Measurements from ENCODE around the gene ADCYAP1.
"Not testable (repeated sequence)": the region's sequence is repeated elsewhere in the genome, so short reads cannot be mapped to it uniquely, and the experiment has no call there.

Gene ADCYAP1

DNA sequence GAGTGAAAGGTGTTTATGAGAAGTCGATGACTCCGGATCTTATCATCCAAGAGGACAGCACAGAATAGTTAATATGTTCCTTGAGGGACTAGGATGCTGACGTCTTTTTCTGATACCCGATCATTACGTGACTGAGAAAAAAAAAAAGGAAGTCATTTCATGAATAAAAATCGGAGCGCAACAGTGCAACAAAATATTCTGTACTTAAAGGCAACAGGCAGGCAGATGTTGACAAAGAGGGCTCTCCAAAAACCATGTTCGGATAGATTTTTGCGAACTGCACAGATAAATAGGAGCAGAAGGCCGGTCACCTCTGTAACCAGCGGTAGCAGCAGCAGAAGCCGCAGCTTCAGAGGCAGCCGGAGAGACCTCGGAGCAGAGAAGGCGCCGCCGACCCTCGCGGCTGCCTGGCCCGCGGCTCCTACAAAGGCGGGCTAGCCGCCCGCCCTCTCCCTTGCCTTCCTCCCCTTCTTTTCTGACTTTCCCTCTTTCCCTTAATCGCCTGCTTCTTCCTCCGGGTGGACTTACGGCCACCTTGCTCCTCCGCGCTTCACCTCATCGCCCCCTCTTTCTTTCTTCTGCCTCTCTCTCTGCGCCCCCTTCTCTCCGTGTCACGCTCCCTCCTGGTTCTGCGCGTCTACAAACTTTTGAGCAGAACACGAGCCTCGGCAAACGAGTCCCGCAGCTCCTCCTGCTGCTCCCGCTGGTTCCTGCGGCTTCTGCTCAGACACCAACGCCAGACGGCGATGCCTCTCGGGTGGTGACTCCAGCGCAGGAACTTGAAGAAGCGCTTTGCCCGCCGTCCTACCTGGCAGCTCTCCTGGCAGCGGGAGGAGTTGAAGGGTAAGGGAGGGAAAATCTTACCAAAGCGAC is at the start of gene ADCYAP1:
Gene ADCYAP1 (plus strand): TSS at position 654 of the 873 bp plus-strand sequence. CDS start 516 bp downstream, outside the sequence.
- peak; percentile 50 for DNase-seq

DNA sequence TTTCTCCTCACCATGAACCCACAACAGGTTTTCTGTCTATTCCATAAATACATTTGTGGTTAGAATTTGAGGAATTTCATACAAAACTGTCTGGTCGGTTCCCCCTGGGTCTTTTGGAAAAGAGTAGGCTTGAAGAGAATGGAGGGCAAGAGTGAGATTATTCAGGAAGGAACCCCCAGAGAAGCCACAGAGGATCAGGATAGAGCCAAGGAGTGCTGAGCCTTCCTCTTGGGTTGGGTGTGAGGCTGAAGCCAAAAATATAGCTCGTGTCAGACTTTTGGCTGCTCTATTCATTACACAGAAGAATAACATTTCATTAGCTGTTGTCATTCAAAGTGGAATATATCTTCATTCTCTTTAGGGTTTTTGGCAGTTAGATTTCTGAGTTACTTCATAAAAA is 46.7 kb upstream of the ADCYAP1 start:
- no peak for DNase-seq

DNA sequence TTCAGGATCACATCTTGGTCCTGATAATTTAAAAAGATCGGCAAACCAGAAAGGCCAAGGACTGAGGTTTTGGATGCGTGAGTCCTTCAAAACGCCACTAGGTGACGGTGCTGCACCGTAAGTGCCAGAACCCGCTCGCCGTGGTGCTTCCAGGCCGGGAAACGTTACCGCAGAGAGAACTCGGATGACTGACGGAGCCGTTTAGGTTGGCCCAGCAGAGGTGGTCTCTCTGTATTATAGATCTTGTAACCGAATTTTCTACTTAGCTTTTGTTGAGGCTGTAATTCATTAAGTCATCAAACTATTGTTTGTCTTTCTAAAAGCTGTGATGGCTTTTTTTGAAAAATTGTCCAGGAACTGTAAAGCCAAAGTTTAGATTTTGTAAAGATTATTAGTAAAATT is 39.8 kb upstream of the ADCYAP1 start:
- DNase-seq: peak; percentile 81

DNA sequence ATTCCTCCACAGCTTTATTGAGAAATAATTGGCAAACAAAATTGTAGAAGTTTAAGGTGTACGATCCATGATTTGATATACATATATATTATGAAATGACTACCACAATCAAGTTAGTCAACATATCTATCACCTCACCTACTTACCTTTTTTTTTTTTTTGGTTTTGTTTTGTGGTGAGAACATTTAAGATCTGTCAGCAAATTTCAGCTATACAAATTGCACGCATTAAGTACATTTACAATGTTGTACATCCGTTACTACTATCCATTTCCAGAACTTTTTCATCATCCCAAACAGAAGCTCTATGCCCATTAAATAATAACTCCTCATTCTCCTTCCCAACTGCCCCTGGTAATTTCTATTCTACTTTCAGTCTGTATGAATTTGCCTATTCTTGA is 37.4 kb upstream of the ADCYAP1 start:
- no peak for DNase-seq

DNA sequence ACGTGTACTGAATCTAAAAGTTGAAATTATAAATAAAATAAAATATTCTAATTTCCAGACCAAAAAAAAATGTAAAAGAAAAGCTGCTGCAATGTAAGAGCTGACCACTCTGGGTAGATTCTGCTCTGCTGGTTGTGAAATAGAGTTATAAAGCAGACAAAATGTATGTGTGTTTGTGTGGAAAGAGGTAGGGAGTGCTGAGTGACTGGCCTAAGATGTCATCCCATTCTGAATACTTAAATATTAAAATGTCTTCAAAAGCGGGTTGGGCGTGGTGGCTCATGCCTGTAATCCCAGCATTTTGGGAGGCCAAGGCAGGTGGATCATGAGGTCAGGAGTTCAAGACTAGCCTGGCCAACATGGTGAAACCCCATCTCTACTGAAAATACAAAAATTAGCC is 31.2 kb upstream of the ADCYAP1 start:
- not testable (repeated sequence) for DNase-seq

DNA sequence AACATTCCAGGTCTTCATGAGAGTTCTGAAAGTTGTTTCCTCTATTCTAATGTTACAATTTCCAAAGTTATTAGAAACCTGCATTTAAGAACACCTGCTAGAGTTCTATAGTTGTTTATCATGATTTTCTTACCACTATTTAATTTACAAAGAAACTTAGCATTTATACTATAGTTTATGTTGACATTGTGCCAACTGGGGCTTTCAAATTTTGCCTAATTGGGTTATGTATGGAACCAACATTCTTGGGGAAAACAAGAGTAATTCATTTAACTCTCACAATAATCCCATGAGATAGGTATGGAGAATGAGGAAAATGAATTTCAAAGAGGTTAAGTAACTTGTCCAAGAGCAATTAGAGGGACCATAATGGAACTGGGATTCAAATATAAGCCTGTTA is 28.8 kb upstream of the ADCYAP1 start:
- DNase-seq: no peak

DNA sequence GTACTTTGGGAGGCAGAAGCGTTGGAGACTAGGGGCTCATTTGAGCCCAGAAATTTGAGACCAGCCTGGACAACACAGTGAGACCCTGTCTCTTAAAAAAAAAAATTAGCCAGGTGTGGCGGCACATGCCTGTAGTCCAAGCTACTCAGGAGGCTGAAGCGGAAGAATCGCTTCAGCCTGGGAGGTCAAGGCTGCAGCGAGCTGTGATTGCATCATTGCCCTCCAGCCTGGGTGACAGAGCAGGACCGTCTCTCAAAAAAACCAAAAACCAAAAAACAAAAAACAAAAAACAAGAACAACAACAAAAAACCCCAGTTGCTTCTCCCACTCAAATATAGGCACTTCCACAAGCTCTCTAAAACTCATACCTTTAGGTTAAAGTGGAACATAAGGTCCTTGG is 27.4 kb upstream of the ADCYAP1 start:
- no peak for DNase-seq

DNA sequence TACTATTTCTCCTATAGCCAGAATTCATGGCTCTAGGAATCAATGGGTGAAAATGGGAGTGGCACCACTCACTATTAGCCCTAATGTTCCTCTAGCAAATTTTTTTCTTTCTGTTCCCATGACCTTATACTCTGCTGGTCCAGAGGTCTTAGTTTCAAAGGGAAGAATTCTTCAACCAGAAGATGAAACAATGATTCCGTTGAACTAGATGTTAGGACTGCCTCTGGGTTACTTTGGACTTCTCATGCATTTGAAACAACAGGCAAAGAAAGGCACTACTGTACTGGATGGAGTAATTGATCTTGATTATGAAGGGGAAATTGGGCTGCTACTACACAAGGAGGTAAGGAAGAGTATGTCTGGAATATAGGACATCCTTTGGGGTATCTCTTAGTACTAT is 18.6 kb upstream of the ADCYAP1 start:
- no peak for DNase-seq

DNA sequence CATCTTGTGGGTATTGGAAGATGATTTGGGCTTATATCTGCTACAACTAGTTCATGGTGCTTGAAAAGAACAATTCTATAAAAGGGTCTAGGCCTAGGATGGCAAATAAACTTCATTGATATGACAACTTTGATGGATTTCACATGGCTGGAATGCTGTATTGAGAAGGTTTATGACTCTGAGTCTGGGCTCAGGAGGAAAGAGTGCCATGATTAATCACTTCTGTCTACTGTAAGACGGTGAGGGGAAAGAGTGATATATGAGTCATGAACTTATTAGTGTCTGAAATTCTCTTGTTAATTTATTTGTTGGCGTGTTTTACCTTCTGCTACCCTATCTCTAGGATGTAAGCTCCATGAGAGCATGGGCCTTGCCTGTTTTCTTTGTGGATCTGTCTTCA is 17.0 kb upstream of the ADCYAP1 start:
- DNase-seq: no peak

DNA sequence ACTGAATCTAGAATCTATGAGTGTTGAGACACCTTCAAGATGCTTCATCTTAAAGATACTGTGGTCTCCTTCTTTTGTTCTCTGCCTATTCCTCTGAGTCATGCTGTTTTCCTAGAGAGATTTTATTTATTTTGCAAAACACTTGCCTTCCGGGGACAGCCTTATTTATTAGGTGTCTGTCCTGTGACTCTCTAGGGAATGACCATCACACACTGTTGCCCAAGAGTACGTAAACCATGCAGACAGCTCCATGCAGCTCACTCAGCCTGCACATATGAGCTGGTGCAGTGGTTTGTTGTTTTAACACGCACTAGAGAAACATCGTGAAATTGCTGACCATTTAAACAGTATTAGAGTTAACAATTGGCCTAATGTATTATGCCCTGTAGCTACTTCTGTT is 12.4 kb upstream of the ADCYAP1 start:
- DNase-seq: no peak

DNA sequence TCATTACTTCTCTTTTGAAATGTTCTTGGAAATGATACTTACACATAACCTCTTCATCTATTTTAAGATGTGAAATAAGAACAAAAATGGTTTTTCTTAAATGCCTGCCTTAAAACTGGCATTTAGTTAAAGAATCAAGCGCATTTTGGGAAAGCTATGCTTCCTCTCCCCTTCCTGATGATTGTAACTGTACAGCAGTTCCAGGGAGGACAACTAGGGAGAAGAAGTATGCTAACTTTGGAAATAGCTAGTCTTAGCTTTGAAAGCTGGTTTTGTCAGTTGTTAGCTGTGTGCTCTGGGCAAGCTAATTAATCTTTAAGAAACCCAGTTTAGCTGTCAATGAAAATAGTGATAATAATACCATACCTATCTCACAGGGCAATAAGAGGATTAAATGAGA is 8.4 kb upstream of the ADCYAP1 start:
- DNase-seq: no peak

DNA sequence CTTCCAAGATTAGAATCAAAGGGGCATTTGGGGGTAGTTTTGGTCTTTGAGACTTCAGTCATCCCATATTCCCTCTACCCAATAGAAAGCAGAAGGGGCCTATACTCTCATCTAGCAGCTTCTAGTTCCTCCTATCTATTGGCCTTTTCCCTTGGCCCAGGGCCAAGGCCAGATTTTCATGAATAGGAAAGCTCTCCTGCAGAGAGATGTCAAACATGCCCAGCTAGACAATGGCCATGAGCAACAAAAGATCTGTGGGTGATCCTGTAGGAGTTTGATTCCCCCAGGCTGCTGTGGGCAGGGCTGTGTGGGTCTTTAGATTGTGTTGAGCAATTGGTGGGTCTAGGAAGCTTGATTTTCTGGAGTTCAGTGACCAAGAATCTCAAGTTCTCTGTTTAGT is 2.9 kb upstream of the ADCYAP1 start:
- DNase-seq: peak; percentile 89

DNA sequence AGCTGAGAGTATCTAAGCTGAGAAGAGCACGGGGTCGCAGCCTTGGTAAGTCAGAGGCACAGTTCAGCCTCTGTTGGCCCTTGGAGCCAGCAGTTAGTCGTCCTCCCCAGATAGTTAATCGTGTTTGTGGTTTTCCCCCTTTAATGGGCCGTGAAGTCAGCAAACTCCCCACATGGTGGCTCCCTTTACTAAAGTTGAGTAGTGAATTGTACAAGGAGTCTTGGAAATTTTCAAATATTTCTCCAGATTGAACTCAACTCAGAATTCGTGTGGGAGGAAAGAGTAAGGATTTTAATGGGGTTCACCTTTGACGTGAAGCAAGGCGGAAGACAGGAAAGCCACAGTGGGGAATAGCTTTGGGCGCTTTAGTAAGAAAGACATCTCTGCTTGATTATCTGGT is 2.4 kb upstream of the ADCYAP1 start:
- DNase-seq: peak; percentile 42

DNA sequence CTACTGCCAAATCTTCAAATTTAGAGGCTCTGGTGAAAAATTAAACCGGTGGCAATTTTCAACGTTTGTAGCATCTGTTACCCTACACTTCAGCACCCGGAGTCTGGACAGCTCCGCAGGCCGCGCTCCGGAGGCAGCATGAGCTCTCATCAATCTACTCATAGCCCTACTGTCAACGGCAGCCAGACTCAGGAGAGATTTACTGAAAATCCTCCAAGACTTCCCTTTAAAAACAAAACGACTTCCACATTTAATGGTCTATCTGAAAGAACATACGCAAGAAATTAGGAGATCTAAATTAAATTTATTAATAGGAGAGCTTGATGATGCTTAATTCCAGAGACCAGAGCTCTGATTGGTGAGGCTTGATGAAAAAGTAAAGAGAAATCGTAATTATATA is 970 bp upstream of the ADCYAP1 start:
- DNase-seq: peak; percentile 31

DNA sequence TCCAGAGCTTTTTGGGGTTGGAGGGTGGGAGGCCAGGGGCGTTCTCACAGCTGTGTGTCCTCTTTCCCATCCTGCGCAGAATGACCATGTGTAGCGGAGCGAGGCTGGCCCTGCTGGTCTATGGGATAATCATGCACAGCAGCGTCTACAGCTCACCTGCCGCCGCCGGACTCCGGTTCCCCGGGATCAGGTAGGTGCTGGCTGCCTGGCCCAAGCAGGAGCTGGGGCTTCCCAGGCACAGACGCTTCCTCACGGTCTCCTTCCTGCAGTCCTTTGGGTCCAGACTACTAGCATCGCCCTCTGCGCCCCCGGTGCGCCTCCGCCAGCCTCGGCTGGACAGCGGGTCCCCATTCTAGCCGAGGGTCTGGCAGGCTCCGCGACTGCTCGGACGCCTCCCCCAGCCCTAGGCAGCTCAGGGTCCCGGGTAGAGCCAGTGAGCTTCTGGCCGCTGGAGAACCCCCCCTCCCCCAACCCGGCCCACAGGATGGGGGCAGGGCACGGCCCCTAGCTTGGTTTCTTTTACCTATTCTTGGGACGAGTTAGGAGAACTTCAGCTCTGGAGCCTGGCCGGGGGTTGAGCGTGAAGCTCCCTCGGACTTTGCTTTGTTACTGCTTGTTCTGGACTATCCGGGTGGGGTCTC is 756 bp downstream of the ADCYAP1 start:
- DNase-seq: peak; percentile 34

DNA sequence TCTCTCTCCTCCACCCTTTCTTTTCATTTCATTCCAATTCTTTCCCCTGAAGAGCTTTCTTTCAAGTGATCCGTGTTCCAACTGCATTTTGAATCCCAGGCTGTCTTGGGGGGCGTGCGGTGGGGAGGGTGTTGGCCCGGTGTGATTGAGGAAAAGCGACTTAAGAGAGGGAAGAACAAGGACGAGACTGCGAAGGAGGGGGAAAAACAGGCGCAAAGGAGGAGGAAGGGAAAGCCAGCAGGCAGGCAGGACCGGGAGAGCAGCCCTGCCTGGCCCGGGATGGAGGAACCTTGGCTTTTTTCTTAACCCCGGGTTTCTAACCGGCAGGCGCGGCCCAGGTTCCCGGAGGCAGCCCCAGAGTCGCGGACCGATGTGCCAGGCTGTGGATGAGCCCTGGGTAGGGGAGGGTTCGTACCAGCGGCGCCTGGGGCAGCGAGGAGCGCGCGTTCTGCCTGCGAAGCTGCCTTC is 1.3 kb downstream of the ADCYAP1 start:
- peak; percentile 58 for DNase-seq

DNA sequence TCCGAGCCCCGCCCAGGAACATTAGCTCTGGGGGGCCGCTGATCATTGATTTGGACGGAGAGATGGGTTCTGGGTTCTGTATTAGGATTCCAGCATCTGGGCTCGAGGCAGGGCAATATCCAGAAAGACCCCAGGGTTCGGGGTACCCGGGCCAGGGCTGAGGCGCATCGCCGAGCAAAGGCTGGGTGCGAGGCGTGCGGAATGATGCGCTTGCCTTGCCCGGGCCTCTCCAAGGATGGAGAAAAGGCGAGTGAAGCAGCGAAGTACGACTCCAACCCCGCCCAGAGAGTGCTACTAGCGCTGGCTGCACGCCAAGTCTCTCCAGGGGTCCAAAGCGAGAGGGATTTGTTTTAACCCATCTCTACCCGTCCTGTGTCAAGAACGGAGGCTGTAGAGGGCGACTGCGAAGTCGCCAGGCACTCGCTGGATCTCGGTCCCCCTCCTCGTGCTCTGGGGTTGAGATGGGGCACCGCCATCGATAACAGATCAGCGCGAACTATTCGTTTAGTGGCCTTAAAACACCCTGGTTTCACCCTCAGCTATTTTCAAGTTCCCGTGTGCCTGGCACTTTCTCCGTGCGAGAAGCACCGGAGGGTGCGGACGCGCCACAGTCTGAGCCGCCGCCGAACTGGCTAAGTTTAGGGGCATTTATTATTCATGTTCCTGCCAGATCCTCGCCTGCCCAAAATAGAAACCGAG is 1.9 kb downstream of the ADCYAP1 start:
- peak; percentile 87 for DNase-seq

DNA sequence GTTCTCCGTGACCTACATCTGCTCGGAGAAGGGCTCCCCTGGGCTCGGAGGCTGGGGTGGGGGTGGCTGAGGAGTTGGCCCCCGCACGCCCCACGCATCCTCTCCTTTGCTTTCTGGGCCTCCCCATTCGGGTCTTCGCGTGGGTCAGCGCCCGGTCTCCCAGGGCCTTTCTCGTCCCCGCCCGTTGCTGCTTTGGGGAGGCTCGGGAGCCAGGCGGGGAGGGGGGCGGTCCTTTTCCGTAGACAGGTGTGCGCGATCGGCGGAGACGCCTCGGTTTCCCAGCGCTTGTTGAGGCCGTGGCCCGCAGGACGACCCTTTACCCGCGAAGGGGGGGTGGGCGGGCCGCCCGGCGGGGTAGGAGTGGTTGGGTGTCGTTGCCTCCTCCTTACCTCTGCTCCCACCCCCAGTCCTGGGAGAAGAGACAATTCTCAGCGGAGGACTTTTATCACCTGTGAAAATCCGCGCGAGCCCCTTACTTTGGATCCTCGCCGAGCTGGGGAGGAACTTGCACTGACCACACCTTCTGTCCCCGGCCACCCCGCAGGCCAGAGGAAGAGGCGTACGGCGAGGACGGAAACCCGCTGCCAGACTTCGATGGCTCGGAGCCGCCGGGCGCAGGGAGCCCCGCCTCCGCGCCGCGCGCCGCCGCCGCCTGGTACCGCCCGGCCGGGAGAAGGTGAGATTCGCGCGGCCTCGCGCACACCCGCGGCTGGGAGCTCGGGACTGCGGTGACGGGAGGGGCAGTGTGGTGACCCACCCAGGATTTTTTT is 2.6 kb downstream of the ADCYAP1 start:
- peak; percentile 63 for DNase-seq

DNA sequence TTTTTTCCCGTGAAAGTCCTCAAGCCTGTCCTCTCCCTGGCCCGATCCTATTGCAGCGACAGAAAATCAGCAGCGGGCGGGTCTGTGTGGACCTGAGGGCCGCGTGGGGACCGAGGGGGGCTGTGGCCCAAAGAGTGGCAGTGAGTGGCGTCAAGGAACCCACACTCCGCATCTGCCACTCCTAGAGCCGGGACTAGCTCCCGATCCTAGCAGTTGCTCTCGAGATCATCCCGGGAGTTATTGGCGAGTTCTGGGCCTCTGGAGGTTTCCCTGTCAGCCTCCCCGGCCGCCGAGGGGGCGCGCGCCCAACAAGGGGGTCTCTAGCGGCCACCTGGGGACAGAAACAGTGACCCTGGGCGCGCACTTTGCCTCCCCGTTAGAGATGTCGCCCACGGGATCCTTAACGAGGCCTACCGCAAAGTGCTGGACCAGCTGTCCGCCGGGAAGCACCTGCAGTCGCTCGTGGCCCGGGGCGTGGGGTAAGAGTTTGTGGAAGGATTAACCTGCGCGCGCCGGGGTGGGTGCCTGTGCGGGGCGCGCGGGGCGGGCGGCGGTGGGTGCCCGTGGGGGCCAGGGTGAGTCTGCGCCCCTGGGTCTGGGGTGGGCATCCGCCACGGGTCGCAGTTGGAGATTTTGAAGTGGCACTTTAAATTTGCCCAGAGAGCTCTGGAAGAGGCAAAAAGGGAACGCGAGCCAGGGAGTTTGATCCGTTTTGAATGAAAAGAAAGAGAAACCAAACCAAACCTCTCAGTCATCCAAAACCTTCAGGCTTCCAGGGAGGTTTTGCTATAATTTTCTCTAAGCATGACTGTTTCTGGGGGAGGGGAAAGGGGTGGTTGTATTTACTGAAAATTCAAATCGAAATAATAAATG is 3.5 kb downstream of the ADCYAP1 start:
- DNase-seq: peak; percentile 52

DNA sequence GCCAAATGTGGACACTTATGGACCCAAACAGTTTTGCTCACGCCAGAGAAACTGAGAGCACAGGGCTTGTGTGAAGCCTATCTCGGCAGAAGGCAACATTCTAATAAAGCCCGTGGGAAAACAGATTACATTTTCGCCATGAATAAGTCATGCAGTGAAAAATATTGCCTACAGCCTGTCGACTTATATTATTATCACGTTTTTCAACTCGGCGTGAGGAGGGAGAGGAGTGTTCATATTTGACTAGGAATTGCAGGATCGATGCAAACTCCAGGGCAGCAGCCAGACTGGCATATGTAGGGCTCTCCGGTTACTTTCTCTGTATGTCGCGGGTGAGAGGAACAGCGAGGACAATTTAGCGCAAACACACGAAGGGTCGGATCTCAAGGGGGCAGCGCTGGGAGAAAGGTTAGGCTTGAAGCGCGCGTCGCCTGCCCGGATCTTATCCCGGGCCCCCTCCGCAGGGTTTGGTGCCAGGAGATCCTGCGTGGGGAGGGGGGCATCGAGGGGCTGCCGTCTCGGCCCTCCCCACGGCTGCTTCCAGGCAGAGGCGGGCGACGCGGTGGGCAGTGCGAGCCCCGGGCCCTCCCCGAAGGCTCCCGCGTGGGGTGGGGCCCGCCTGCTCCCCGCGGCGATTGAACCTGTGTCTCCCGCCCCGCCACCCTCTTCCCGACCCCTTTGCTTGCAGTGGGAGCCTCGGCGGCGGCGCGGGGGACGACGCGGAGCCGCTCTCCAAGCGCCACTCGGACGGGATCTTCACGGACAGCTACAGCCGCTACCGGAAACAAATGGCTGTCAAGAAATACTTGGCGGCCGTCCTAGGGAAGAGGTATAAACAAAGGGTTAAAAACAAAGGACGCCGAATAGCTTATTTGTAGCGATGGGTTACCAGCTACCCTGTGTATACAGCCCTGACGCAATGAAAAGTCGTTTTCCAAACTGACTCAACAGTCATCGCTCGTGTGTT is 4.4 kb downstream of the ADCYAP1 start:
- peak; percentile 54 for DNase-seq

DNA sequence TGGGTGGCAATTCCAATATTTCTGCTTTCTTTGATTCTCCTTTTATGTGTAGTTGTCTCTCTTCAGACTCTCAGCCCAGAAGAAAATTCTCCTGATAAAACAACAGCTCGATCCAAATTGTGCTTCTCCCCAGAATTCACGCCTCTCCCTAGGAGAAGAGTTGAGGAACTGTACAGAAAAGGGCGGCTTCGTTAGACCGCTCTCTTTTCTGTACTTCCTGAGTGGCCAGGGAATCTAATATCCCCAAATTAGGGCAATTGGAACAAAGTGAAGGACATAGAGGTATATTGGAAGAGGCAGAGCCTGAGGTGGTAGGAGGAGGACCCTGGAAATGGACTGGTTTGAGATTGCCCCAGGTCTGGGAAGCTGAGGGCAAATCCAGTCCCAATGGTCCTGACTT is 5.6 kb downstream of the ADCYAP1 start:
- DNase-seq: no peak

Data from NCI-H345 (cell line).